ENCODE results near the gene VTI1A.

Gene VTI1A

GRCh38 chr10:112792487-112793201 lies 345.6 kb downstream of the VTI1A start:
- DNase-seq, result no peak

GRCh38 chr10:112793202-112793921 lies 346.3 kb downstream of the VTI1A start:
- no peak for DNase-seq

GRCh38 chr10:112794201-112794600 lies 347.2 kb downstream of the VTI1A start:
- DNase-seq, result no peak

GRCh38 chr10:112795067-112795466 lies 348.1 kb downstream of the VTI1A start:
- DNase-seq, result no peak

- no peak for DNase-seq
These were observed 350.2 kb downstream of the VTI1A start for GRCh38 chr10:112797197-112797596.

GRCh38 chr10:112797855-112798254 lies 350.8 kb downstream of the VTI1A start:
- DNase-seq, result no peak

- DNase-seq, result peak in 1 of 2 donors; percentile 10
These were observed 352.0 kb downstream of the VTI1A start for GRCh38 chr10:112799038-112799437.

GRCh38 chr10:112799726-112800510 lies 352.9 kb downstream of the VTI1A start:
- DNase-seq, result peak in 1 of 2 donors; percentile 10

GRCh38 chr10:112801004-112801403 lies 354.0 kb downstream of the VTI1A start:
- DNase-seq, result peak in 1 of 2 donors; percentile 5

- no peak for DNase-seq
These were observed 354.7 kb downstream of the VTI1A start for GRCh38 chr10:112801748-112802147.

GRCh38 chr10:112802411-112803022 lies 355.5 kb downstream of the VTI1A start:
- no peak for DNase-seq

- DNase-seq, result no peak
These were observed 357.0 kb downstream of the VTI1A start for GRCh38 chr10:112803961-112804401.

GRCh38 chr10:112805254-112805590 lies 358.2 kb downstream of the VTI1A start:
- no peak for DNase-seq

- no peak for DNase-seq
These were observed 358.7 kb downstream of the VTI1A start for GRCh38 chr10:112805701-112806100.

- no peak for DNase-seq
These were observed 360.0 kb downstream of the VTI1A start for GRCh38 chr10:112807013-112807412.

- DNase-seq, result no peak
These were observed 362.7 kb downstream of the VTI1A start for GRCh38 chr10:112809736-112810135.

GRCh38 chr10:112810711-112811151 lies 363.7 kb downstream of the VTI1A start:
- peak in 1 of 2 donors; percentile 3 for DNase-seq

- peak in 1 of 2 donors; percentile 8 for DNase-seq
These were observed 364.9 kb downstream of the VTI1A start for GRCh38 chr10:112811741-112812551.

- DNase-seq, result peak in 1 of 2 donors; percentile 9
These were observed 365.6 kb downstream of the VTI1A start for GRCh38 chr10:112812586-112812985.

GRCh38 chr10:112813866-112814591 lies 367.0 kb downstream of the VTI1A start:
- DNase-seq, result no peak

All from CD4-positive, alpha-beta T cell treated with Interleukin-4 for 1 hour (primary cell).